MCF 10A (cell line): ENCODE data around the gene CLIP3. TPM values are rescaled to one million over a fixed set of nuclear protein-coding genes. Genes with fewer than 3 reads are reported as not detected.

ENCODE experiments used
- BruUV-seq: library from RNA; stranded (reverse); fragments of 400-500 nt; replicated peaks from 2 replicates; lab custom pipeline; 2021; lab: Mats Ljungman, UMichigan
- CTCF ChIA-PET: fragments of 300-600 bp; sonication (Branson Sonifier 250); formaldehyde crosslinking; extraction: SDS; loops from one replicate; lab custom pipeline; 2021; ENCODE audit warnings: antibody characterized with exemption, inconsistent platforms; lab: Yijun Ruan, JAX
- POLR2A ChIA-PET: fragments of 300-600, 350-650 bp; sonication (Branson Sonifier 250); formaldehyde crosslinking; extraction: SDS; loops from one replicate; lab custom pipeline; 2020; ENCODE audit warnings: antibody characterized with exemption, inconsistent platforms; lab: Yijun Ruan, JAX
- DNase-seq: peaks from one replicate; pipeline ENCODE4 v3.0.0-alpha.2; 2018; ENCODE audit not compliant: unreplicated experiment
- H3K27ac Mint-ChIP-seq: one replicate; pipeline ENCODE4 v1.8.0; 2022; ENCODE audit warnings: mild to moderate bottlenecking, low read depth, mixed read lengths; ENCODE audit not compliant: unreplicated experiment
- H3K27me3 Mint-ChIP-seq: one replicate; pipeline ENCODE4 v1.8.0; 2022; ENCODE audit warnings: mixed read lengths; ENCODE audit not compliant: insufficient read depth, unreplicated experiment
- H3K36me3 Mint-ChIP-seq: one replicate; pipeline ENCODE4 v1.8.0; 2022; ENCODE audit warnings: mild to moderate bottlenecking, moderate library complexity, mixed read lengths; ENCODE audit not compliant: insufficient read depth, unreplicated experiment
- H3K4me1 Mint-ChIP-seq: one replicate; pipeline ENCODE4 v1.8.0; 2022; ENCODE audit warnings: mixed read lengths; ENCODE audit not compliant: insufficient read depth, unreplicated experiment
- H3K4me3 Mint-ChIP-seq: one replicate; pipeline ENCODE4 v1.8.0; 2022; ENCODE audit warnings: mild to moderate bottlenecking, moderate library complexity, mixed read lengths; ENCODE audit not compliant: unreplicated experiment
- H3K9me3 Mint-ChIP-seq: one replicate; pipeline ENCODE4 v1.8.0; 2022; ENCODE audit warnings: mixed read lengths; ENCODE audit not compliant: unreplicated experiment
- intact Hi-C: fragments of 100-400 bp; cut with micrococcal nuclease; formaldehyde crosslinking; loops from 2 replicates; pipeline ENCODE4 v1.14.1; 2022
- total RNA-seq: library from RNA; stranded (reverse); gene quantifications from 2 replicates; pipeline ENCODE4 v1.2.3, GENCODE V29; 2022
- TF ChIP-seq, protein P1 (sequence below): fragments of 200-600 bp; IDR thresholded peaks from one replicate; pipeline ENCODE4 v1.8.0; 2022; ENCODE audit warnings: antibody characterized with exemption, mild to moderate bottlenecking; ENCODE audit not compliant: unreplicated experiment

The CLIP3 gene
- total RNA-seq, 1 experiment from 2014 or later: 1.2 TPM

DNA sequence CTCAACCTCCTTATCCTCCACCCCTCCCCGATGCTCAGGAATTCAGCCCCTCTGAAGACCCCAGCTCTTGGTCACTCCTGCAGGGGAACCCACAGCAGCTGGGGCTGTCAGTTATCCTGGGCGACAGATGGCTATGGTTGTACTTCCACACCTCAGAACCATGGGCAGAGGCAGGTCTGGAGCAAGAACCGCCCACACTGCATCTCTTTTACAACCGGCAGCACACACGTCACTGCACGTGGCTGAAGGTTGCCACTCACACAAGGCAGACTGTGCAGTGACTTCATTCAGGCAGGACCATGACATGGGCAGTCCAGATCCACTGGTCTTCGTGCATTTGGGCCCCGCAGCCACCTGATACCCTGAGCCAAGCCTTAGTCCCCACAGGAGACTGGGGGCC, 59.2 kb downstream of the CLIP3 start:
- no peak for DNase-seq
- no peak overlapping the region for H3K27ac Mint-ChIP-seq
- no peak overlapping the region for H3K4me3 Mint-ChIP-seq
- TF ChIP-seq, protein P1, sequence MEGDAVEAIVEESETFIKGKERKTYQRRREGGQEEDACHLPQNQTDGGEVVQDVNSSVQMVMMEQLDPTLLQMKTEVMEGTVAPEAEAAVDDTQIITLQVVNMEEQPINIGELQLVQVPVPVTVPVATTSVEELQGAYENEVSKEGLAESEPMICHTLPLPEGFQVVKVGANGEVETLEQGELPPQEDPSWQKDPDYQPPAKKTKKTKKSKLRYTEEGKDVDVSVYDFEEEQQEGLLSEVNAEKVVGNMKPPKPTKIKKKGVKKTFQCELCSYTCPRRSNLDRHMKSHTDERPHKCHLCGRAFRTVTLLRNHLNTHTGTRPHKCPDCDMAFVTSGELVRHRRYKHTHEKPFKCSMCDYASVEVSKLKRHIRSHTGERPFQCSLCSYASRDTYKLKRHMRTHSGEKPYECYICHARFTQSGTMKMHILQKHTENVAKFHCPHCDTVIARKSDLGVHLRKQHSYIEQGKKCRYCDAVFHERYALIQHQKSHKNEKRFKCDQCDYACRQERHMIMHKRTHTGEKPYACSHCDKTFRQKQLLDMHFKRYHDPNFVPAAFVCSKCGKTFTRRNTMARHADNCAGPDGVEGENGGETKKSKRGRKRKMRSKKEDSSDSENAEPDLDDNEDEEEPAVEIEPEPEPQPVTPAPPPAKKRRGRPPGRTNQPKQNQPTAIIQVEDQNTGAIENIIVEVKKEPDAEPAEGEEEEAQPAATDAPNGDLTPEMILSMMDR: no peak
- ChIA-PET POLR2A (interaction anchor here (0.6 kb wide), 1 partner anchor 450 kb away, joined by 3 read pairs; no protein-coding TSS in a partner anchor), CTCF (interaction anchor here (0.7 kb wide), 1 partner anchor 789 kb away, joined by 3 read pairs; no protein-coding TSS in a partner anchor)
- intact Hi-C loops: no loop called here
- no peaks in the 10 kb centered on the region for H3K9me3 Mint-ChIP-seq
- no TSS peak for BruUV-seq
- peaks cover 18% of the 10 kb centered on the region for H3K27me3 Mint-ChIP-seq
- H3K4me1 Mint-ChIP-seq: no peaks in the 10 kb centered on the region
- H3K36me3 Mint-ChIP-seq: no peaks in the 10 kb centered on the region

DNA sequence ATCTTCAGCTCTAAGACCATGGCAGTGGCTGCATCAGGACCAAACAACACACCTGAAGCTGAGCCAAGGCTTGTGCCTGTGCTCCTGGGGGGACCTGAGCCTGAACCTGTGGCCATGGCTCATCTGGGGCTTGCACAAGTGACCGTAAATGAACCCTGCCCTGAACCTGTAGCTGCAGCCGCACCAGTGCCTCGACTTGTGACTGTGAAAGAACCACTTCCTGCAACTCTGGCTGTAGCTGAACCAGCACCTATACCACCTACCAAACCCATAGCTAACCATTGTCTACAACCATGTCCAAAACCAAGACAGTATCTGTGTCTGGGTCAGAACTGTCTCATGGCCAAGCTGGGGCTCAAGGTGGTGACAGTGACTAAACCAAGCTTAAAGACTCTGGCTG, 65.9 kb downstream of the CLIP3 start:
- no TSS peak for BruUV-seq
- Mint-ChIP-seq H3K36me3 (no peaks in the 10 kb centered on the region), H3K27me3 (no peaks in the 10 kb centered on the region), H3K27ac (no peak overlapping the region), H3K4me1 (no peaks in the 10 kb centered on the region), H3K9me3 (no peaks in the 10 kb centered on the region), H3K4me3 (no peak overlapping the region)
- ChIA-PET POLR2A (interaction anchor here (1.0 kb wide), 1 partner anchor 87 kb away, joined by 3 read pairs; no protein-coding TSS in a partner anchor), CTCF (interaction anchor here (0.7 kb wide), 1 partner anchor 64 kb away, joined by 4 read pairs; no protein-coding TSS in a partner anchor)
- TF ChIP-seq, protein P1: no peak
- no peak for DNase-seq
- intact Hi-C loops: no loop called here

Other genes with a start within 250 kb of the CLIP3 start
- not detected in 2 replicates for gene PRODH2, start 220.0 kb downstream of the CLIP3 start, total RNA-seq
- gene NPHS1, start 180.4 kb downstream of the CLIP3 start, total RNA-seq: not detected in 2 replicates
- not detected in 2 replicates for gene KIRREL2, start 176.0 kb downstream of the CLIP3 start, total RNA-seq
- 1.3 and 2.4 TPM in 2 replicates for gene APLP1, start 164.3 kb downstream of the CLIP3 start, total RNA-seq
- 6.4 and 8.4 TPM in 2 replicates for gene NFKBID, start 132.3 kb downstream of the CLIP3 start, total RNA-seq
- gene HCST, start 130.3 kb downstream of the CLIP3 start, total RNA-seq: not detected in 2 replicates
- gene TYROBP, start 124.6 kb downstream of the CLIP3 start, total RNA-seq: not detected in 2 replicates
- gene LRFN3, start 96.5 kb downstream of the CLIP3 start, total RNA-seq: 7.4 and 10.1 TPM in 2 replicates
- 14.4 and 15.0 TPM in 2 replicates for gene SDHAF1, start 37.7 kb downstream of the CLIP3 start, total RNA-seq
- 0.14 and 0.91 TPM in 2 replicates for gene SYNE4, start 24.1 kb downstream of the CLIP3 start, total RNA-seq
- 16.5 and 20.9 TPM in 2 replicates for gene ALKBH6, start 18.7 kb downstream of the CLIP3 start, total RNA-seq
- gene THAP8, start 21.4 kb upstream of the CLIP3 start, total RNA-seq: 4.0 and 4.7 TPM in 2 replicates
- gene WDR62, start 22.0 kb upstream of the CLIP3 start, total RNA-seq: 5.2 and 6.2 TPM in 2 replicates
- not detected in 2 replicates for gene OVOL3, start 78.3 kb upstream of the CLIP3 start, total RNA-seq
- gene POLR2I, start 82.0 kb upstream of the CLIP3 start, total RNA-seq: 112 and 126 TPM in 2 replicates
- gene TBCB, start 82.6 kb upstream of the CLIP3 start, total RNA-seq: 101 and 122 TPM in 2 replicates
- gene CAPNS1, start 107.2 kb upstream of the CLIP3 start, total RNA-seq: 666 and 788 TPM in 2 replicates
- not detected in 2 replicates for gene COX7A1, start 119.6 kb upstream of the CLIP3 start, total RNA-seq
- 2.9 and 3.6 TPM in 2 replicates for gene ZNF565, start 181.8 kb upstream of the CLIP3 start, total RNA-seq
- 102 and 132 TPM in 2 replicates for gene ZNF146, start 182.2 kb upstream of the CLIP3 start, total RNA-seq